ENCODE results near the gene OPN4. TPM values are rescaled to one million over a fixed set of nuclear protein-coding genes. Genes with fewer than 3 reads are reported as not detected.

Gene OPN4
- total RNA-seq, 1 donor from 2014 or later: not detected

DNA sequence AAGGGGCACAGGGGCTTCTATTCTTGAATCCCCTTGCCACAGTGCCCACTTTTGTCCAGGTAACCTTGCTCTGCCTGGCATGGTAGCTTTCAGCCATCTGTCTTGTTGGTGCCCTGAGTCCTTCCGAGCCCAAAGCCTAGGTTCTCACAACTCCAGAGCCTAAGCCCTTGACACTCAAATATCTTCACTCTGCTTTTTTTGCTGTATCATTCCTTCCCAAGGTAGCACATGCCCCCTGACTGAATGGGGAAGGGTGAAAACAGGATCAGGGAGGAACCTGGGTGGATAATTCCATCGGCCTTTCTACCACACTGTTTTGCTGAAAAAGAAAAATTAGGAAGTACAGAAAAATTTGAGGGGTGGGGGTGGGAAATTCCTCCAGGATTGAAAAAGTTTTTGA, 51.6 kb downstream of the OPN4 start:
- H3K4me3 ChIP-seq: no peak overlapping the region
- Mint-ChIP-seq H3K9me3 (no peaks in the 10 kb centered on the region), H3K4me1 (peaks cover 27% of the 10 kb centered on the region), H3K27ac (no peak overlapping the region), H3K27me3 (ENCODE audit: insufficient read depth, low read depth) (no peaks in the 10 kb centered on the region), H3K36me3 (no peaks in the 10 kb centered on the region), H3K4me3 (no peak overlapping the region)
- H3K4me2 ChIP-seq: no peak overlapping the region
- H4K20me1 ChIP-seq (ENCODE audit: low read depth): no peaks in the 10 kb centered on the region
- no peak overlapping the region for H2AFZ ChIP-seq (replicated peaks)
- TF ChIP-seq EZH2 (IDR thresholded peaks at IDR 0.05) (no peak), EZH2phosphoT487 (IDR thresholded peaks at IDR 0.05) (no peak)
- TF ChIP-seq, protein P1, sequence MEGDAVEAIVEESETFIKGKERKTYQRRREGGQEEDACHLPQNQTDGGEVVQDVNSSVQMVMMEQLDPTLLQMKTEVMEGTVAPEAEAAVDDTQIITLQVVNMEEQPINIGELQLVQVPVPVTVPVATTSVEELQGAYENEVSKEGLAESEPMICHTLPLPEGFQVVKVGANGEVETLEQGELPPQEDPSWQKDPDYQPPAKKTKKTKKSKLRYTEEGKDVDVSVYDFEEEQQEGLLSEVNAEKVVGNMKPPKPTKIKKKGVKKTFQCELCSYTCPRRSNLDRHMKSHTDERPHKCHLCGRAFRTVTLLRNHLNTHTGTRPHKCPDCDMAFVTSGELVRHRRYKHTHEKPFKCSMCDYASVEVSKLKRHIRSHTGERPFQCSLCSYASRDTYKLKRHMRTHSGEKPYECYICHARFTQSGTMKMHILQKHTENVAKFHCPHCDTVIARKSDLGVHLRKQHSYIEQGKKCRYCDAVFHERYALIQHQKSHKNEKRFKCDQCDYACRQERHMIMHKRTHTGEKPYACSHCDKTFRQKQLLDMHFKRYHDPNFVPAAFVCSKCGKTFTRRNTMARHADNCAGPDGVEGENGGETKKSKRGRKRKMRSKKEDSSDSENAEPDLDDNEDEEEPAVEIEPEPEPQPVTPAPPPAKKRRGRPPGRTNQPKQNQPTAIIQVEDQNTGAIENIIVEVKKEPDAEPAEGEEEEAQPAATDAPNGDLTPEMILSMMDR (IDR thresholded peaks at IDR 0.05): no peak
- no peak for DNase-seq (ENCODE audit: low spot score)
- H3K27me3 ChIP-seq: no peaks in the 10 kb centered on the region
- H3K27ac ChIP-seq: no peak overlapping the region
- H3K9me3 ChIP-seq (ENCODE audit: low read depth): no peaks in the 10 kb centered on the region
- peaks cover 9% of the 10 kb centered on the region for H3F3A ChIP-seq (ENCODE audit: low read depth)
- H3K9ac ChIP-seq: no peak overlapping the region
- no peaks in the 10 kb centered on the region for H3K79me2 ChIP-seq (ENCODE audit: low read depth)
- peaks cover 20% of the 10 kb centered on the region for H3K4me1 ChIP-seq
- no peaks in the 10 kb centered on the region for H3K36me3 ChIP-seq

DNA sequence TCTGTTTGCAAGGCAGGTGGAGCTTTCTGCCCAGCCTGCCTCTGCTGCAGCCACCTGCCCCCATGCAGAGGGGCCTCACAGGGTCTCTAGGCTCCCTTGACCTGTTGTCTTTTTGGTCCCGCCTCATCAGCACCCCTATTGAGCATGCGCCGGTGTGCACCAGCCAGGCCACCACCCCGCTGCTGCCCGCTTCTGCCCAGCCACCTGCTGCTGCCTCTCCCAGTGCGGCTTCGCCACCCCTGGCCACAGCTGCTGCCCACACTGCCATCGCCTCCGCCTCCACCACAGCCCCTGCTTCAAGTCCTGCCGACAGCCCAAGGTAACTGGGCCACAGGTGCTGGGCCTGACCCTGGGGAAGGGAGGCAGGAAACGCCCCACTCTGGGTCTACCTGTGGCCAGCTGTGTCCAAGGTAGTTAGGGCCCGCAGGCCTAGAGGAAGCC, 52.1 kb downstream of the OPN4 start:
- no peak for TF ChIP-seq EZH2 (IDR thresholded peaks at IDR 0.05)
- TF ChIP-seq EZH2phosphoT487 (IDR thresholded peaks at IDR 0.05): no peak
- TF ChIP-seq, protein P1 (IDR thresholded peaks at IDR 0.05): no peak
- H3K27ac Mint-ChIP-seq: no peak overlapping the region
- H3F3A ChIP-seq (ENCODE audit: low read depth): peaks cover 10% of the 10 kb centered on the region

DNA sequence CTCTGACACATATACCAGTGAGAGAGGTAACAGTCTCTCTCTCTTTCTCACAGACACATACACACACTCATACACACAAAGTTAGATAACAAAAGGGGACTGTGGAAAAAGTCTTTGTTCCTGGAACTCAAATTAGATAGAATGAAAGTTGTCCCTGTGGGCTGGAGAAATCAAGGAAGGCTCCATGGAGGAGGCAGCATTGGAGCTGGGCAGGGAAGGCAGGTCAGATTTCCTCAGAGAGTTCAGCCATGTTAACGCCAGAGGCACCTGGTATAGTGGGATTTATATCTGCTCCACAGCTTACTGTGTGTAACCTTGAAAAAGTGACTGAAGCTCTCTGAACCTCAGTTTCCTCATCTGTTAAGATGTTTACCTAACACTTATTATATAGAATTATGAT, 52.6 kb downstream of the OPN4 start:
- H3K27me3 ChIP-seq: no peaks in the 10 kb centered on the region
- no peak overlapping the region for H3K4me2 ChIP-seq
- TF ChIP-seq EZH2 (IDR thresholded peaks at IDR 0.05) (no peak), EZH2phosphoT487 (IDR thresholded peaks at IDR 0.05) (no peak)
- TF ChIP-seq, protein P1 (IDR thresholded peaks at IDR 0.05): no peak
- Mint-ChIP-seq H3K4me1 (peaks cover 27% of the 10 kb centered on the region), H3K27ac (no peak overlapping the region), H3K4me3 (no peak overlapping the region), H3K27me3 (ENCODE audit: insufficient read depth, low read depth) (no peaks in the 10 kb centered on the region), H3K36me3 (no peaks in the 10 kb centered on the region), H3K9me3 (no peaks in the 10 kb centered on the region)
- H3K36me3 ChIP-seq: no peaks in the 10 kb centered on the region
- no peak overlapping the region for H3K9ac ChIP-seq
- H3F3A ChIP-seq (ENCODE audit: low read depth): peaks cover 13% of the 10 kb centered on the region
- no peak overlapping the region for H3K4me3 ChIP-seq
- H3K79me2 ChIP-seq (ENCODE audit: low read depth): no peaks in the 10 kb centered on the region
- H2AFZ ChIP-seq (replicated peaks): no peak overlapping the region
- H4K20me1 ChIP-seq (ENCODE audit: low read depth): no peaks in the 10 kb centered on the region
- H3K27ac ChIP-seq: no peak overlapping the region
- no peaks in the 10 kb centered on the region for H3K9me3 ChIP-seq (ENCODE audit: low read depth)
- peaks cover 20% of the 10 kb centered on the region for H3K4me1 ChIP-seq
- no peak for DNase-seq (ENCODE audit: low spot score)

More for the DNA sequence above, 52.1 kb downstream of the OPN4 start:
- DNase-seq (ENCODE audit: low spot score): no peak
- H3K27me3 Mint-ChIP-seq (ENCODE audit: insufficient read depth, low read depth): no peaks in the 10 kb centered on the region
- Histone ChIP-seq H3K79me2 (ENCODE audit: low read depth) (no peaks in the 10 kb centered on the region), H3K4me1 (peaks cover 20% of the 10 kb centered on the region), H3K4me3 (no peak overlapping the region), H3K4me2 (no peak overlapping the region), H3K9ac (no peak overlapping the region), H3K27ac (no peak overlapping the region), H3K27me3 (no peaks in the 10 kb centered on the region), H3K36me3 (no peaks in the 10 kb centered on the region), H2AFZ (replicated peaks) (no peak overlapping the region), H4K20me1 (ENCODE audit: low read depth) (no peaks in the 10 kb centered on the region), H3K9me3 (ENCODE audit: low read depth) (no peaks in the 10 kb centered on the region)
- H3K4me1 Mint-ChIP-seq: peaks cover 27% of the 10 kb centered on the region
- no peaks in the 10 kb centered on the region for H3K9me3 Mint-ChIP-seq
- no peaks in the 10 kb centered on the region for H3K36me3 Mint-ChIP-seq
- H3K4me3 Mint-ChIP-seq: no peak overlapping the region
